Endothelial cell of umbilical vein (primary cell): ENCODE measurements around the gene LHX4. TPM values are rescaled to one million over a fixed set of nuclear protein-coding genes. Genes with fewer than 3 reads are reported as not detected.

Experiments
- BruUV-seq: library from RNA; stranded (reverse); fragments of 400-500 nt; replicated peaks from 2 replicates; lab custom pipeline; 2021; lab: Mats Ljungman, UMichigan
- CTCF ChIA-PET: fragments of 300-600, 350-600 bp; sonication (Branson Sonifier 250); formaldehyde crosslinking; loops from one replicate; lab custom pipeline; 2021; ENCODE audit warnings: antibody characterized with exemption, inconsistent platforms; lab: Charles Lee
- POLR2A ChIA-PET: fragments of 300-600, 350-600 bp; sonication (Branson Sonifier 250); formaldehyde crosslinking; loops from one replicate; lab custom pipeline; 2021; ENCODE audit warnings: antibody characterized with exemption, inconsistent platforms; lab: Charles Lee
- DNase-seq: peaks from one replicate; pipeline ENCODE4 v3.0.0-alpha.2; 2011; ENCODE audit warnings: low read depth, low spot score
- FAIRE-seq: peaks from 2 replicates; lab custom pipeline; 2011; peaks lifted over from hg19 to GRCh38; lab: Jason Lieb, UNC
- H2AFZ ChIP-seq: 2 replicates; pipeline ENCODE4 v1.6.0; 2012; ENCODE audit warnings: low read depth, low read length, control low read depth, inconsistent platforms
- H3K27ac ChIP-seq: 2 replicates; pipeline ENCODE4 v1.5.1; 2011; ENCODE audit warnings: low read depth, mild to moderate bottlenecking, control low read depth, low read length, moderate library complexity; ENCODE audit not compliant: insufficient read depth
- H3K27me3 ChIP-seq, 2 experiments: 2 replicates each; pipeline versions ENCODE4 v1.6.0 to v1.6.1; 2011; ENCODE audit warnings: low read length in 2 of 2, mixed read lengths in 1 of 2; ENCODE audit not compliant: control insufficient read depth in 2 of 2, insufficient read depth in 2 of 2
- H3K36me3 ChIP-seq, 2 experiments: 2 replicates in 1 of 2; 3 replicates in 1 of 2; pipeline ENCODE4 v1.5.1; 2011; ENCODE audit warnings: low read length in 2 of 2, mild to moderate bottlenecking in 1 of 2, moderate library complexity in 1 of 2; ENCODE audit not compliant: control insufficient read depth in 2 of 2, insufficient read depth in 2 of 2; ENCODE audit errors: extremely low read depth in 1 of 2
- H3K4me1 ChIP-seq: 3 replicates; pipeline ENCODE4 v1.5.1; 2011; ENCODE audit warnings: mild to moderate bottlenecking, low read length; ENCODE audit not compliant: control insufficient read depth, insufficient read depth; ENCODE audit errors: extremely low read depth
- H3K4me2 ChIP-seq: 2 replicates; pipeline ENCODE4 v1.6.1; 2011; ENCODE audit warnings: low read length, control low read depth, mixed read lengths; ENCODE audit not compliant: insufficient read depth
- H3K4me3 ChIP-seq, 3 experiments: fragments of 200-600 bp in 1 of 3; sonication (generic), shearing (Covaris generic) in 1 of 3; replicated peaks in 1 of 3; 2 replicates each; pipeline ENCODE4 v1.5.1; 2011 to 2016; ENCODE audit warnings: control low read depth in 3 of 3, low read length in 3 of 3, mild to moderate bottlenecking in 2 of 3, inconsistent platforms in 1 of 3, low read depth in 1 of 3, moderate library complexity in 1 of 3; ENCODE audit not compliant: insufficient read depth in 1 of 3
- H3K79me2 ChIP-seq: 2 replicates; pipeline ENCODE4 v1.6.0; 2012; ENCODE audit warnings: low read length, inconsistent platforms; ENCODE audit not compliant: control insufficient read depth, insufficient read depth
- H3K9ac ChIP-seq: replicated peaks from 2 replicates; pipeline ENCODE3; 2011; ENCODE audit warnings: low read length, control low read depth; ENCODE audit not compliant: insufficient read depth; ENCODE audit errors: extremely low read depth
- H3K9me1 ChIP-seq: replicated peaks from 3 replicates; pipeline ENCODE4 v1.6.0; 2011; ENCODE audit warnings: mild to moderate bottlenecking, low read length; ENCODE audit not compliant: control insufficient read depth, insufficient read depth; ENCODE audit errors: extremely low read depth
- H3K9me3 ChIP-seq: replicated peaks from 2 replicates; pipeline ENCODE4 v1.5.1; 2012; ENCODE audit warnings: low read length, inconsistent platforms; ENCODE audit not compliant: control insufficient read depth, insufficient read depth
- H4K20me1 ChIP-seq: replicated peaks from 2 replicates; pipeline ENCODE3; 2011; ENCODE audit warnings: mild to moderate bottlenecking, low read length; ENCODE audit not compliant: control insufficient read depth, insufficient read depth; ENCODE audit errors: extremely low read depth
- CTCF ChIP-seq, 2 donors: IDR thresholded peaks; 1 replicate in 1 of 2; 2 replicates in 1 of 2; pipeline ENCODE4 v1.5.1; 2011; ENCODE audit warnings: low read length in 2 of 2, mild to moderate bottlenecking in 2 of 2, moderate library complexity in 2 of 2, control low read depth in 1 of 2, inconsistent platforms in 1 of 2, low read depth in 1 of 2; ENCODE audit not compliant: insufficient read depth in 1 of 2; ENCODE audit errors: extremely low read depth in 1 of 2
- EZH2 ChIP-seq: IDR thresholded peaks from 2 replicates; pipeline ENCODE4 v1.6.1; 2012; ENCODE audit warnings: borderline replicate concordance, low read depth, mild to moderate bottlenecking, moderate library complexity, low read length, inconsistent platforms; ENCODE audit not compliant: severe bottlenecking
- FOS ChIP-seq: IDR thresholded peaks from 2 replicates; pipeline ENCODE4 v1.6.1; 2011; ENCODE audit warnings: mild to moderate bottlenecking, low read length, moderate library complexity, borderline replicate concordance; ENCODE audit not compliant: insufficient read depth
- GATA2 ChIP-seq: IDR thresholded peaks from 2 replicates; pipeline ENCODE4 v1.7.0; 2011; ENCODE audit warnings: low read depth, mild to moderate bottlenecking, moderate library complexity, mixed read lengths, low read length; ENCODE audit not compliant: insufficient read length, insufficient read depth
- JUN ChIP-seq: IDR thresholded peaks from 2 replicates; pipeline ENCODE4 v1.6.1; 2011; ENCODE audit warnings: borderline replicate concordance, low read depth; ENCODE audit not compliant: insufficient read length, insufficient read depth
- MYC ChIP-seq: IDR thresholded peaks from one replicate; pipeline ENCODE4 v1.6.1; 2011; ENCODE audit warnings: mild to moderate bottlenecking, low read depth, low read length
- POLR2A ChIP-seq: IDR thresholded peaks from 2 replicates; pipeline ENCODE4 v1.6.1; 2012; ENCODE audit warnings: low read depth, mild to moderate bottlenecking, control low read depth, low read length
- POLR2AphosphoS5 ChIP-seq: IDR thresholded peaks from 2 replicates; pipeline ENCODE4 v1.6.1; 2012; ENCODE audit warnings: low read depth, mild to moderate bottlenecking, control low read depth, low read length, moderate library complexity; ENCODE audit not compliant: insufficient read depth
- dilution Hi-C: fragments of 300-500 bp; cut with MboI; formaldehyde crosslinking; loops from one replicate; pipeline ENCODE4 v1.15.0; 2019; ENCODE audit warnings: low sequenced_read_pairs; ENCODE audit not compliant: extremely low pct_ligation_motif_present
- intact Hi-C: fragments of 100-400 bp; cut with micrococcal nuclease; formaldehyde crosslinking; loops from one replicate; pipeline ENCODE4 v1.10.0; 2022
- polyA plus RNA-seq, 4 experiments: library from polyadenylated mRNA; depleted of rRNA in 3 of 4; stranded (reverse) in 3 of 4; unstranded in 1 of 4; fragments of >200 nt; gene quantifications; 2 replicates each; pipeline versions ENCODE4 v1.2.1 to v1.2.3, GENCODE V29; 2011 to 2012; ENCODE audit warnings: missing spikeins in 1 of 4
- total RNA-seq: library from RNA; stranded (reverse); gene quantifications from 2 replicates; pipeline ENCODE4 v1.2.3, GENCODE V29; 2021
- TF ChIP-seq, protein P1 (sequence below): IDR thresholded peaks from 2 replicates; pipeline ENCODE4 v1.6.1; 2011; ENCODE audit not compliant: insufficient read depth, insufficient read length

Gene LHX4
- total and polyA plus RNA-seq, 2 donors (not counting 3 experiments of a cell fraction or from before 2014, with no cell fraction given): not detected

GRCh38 chr1:180265201-180265600 is 35.1 kb downstream of the LHX4 start:
- dilution Hi-C loops: no loop called here
- Histone ChIP-seq H3K9ac (no peak overlapping the region), H2AFZ (no peak overlapping the region), H4K20me1 (no peaks in the 10 kb centered on the region), H3K4me2 (no peak overlapping the region), H3K4me1 (no peaks in the 10 kb centered on the region), H3K9me3 (no peaks in the 10 kb centered on the region), H3K9me1 (no peaks in the 10 kb centered on the region), H3K4me3 (no peak overlapping the region), H3K36me3 (no peaks in the 10 kb centered on the region), H3K79me2 (no peaks in the 10 kb centered on the region), H3K27ac (no peak overlapping the region), H3K27me3 (no peaks in the 10 kb centered on the region)
- FAIRE-seq (no peak), DNase-seq (no peak)
- no TSS peak for BruUV-seq
- intact Hi-C loops: no loop called here
- ChIA-PET CTCF (no interaction called here), POLR2A (no interaction called here)
- TF ChIP-seq, protein P1, sequence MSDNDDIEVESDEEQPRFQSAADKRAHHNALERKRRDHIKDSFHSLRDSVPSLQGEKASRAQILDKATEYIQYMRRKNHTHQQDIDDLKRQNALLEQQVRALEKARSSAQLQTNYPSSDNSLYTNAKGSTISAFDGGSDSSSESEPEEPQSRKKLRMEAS: no peak
- no peak for TF ChIP-seq CTCF (IDR thresholded peaks at IDR 0.05; ENCODE audit: extremely low read depth in 1 of 2, insufficient read depth in 1 of 2, low read depth in 1 of 2, low read length in 2 of 2)
- TF ChIP-seq MYC: no peak
- TF ChIP-seq EZH2: no peak
- no peak for TF ChIP-seq FOS
- no peak for TF ChIP-seq POLR2AphosphoS5
- no peak for TF ChIP-seq JUN
- no peak for TF ChIP-seq GATA2
- TF ChIP-seq POLR2A: no peak
